ENCODE data around the gene SRSF4.

- TF ChIP-seq POLR2A (IDR thresholded peaks at IDR 0.05; ENCODE audit: low read depth, low read length) (no peak), POLR2AphosphoS5 (IDR thresholded peaks at IDR 0.05; ENCODE audit: low read depth, low read length) (no peak), TAF1 (IDR thresholded peaks at IDR 0.05; ENCODE audit: borderline replicate concordance, low read depth, low read length) (no peak)
Measured at GRCh38 chr1:29186252-29186651, 4.6 kb upstream of the SRSF4 start.

Data from GM12892 (cell line).